Liver (tissue), 9 donors: ENCODE measurements around the gene IQCM. TPM values are rescaled to one million over a fixed set of nuclear protein-coding genes. Genes with fewer than 3 reads are reported as not detected.

ENCODE experiments used
- DNase-seq: peaks from one replicate; pipeline ENCODE4 v3.0.0-alpha.2; 2017; ENCODE audit warnings: low spot score
- H3K27ac ChIP-seq, 2 donors: one replicate each; pipeline ENCODE4 v1.7.0; 2013; ENCODE audit warnings: inconsistent platforms in 2 of 2, low read length in 2 of 2, control low read depth in 1 of 2, low read depth in 1 of 2, mild to moderate bottlenecking in 1 of 2
- H3K27me3 ChIP-seq, 4 donors: one replicate each; pipeline versions ENCODE4 v1.6.1 to v1.7.0; 2013; ENCODE audit warnings: low read length in 3 of 4, inconsistent platforms in 1 of 4, mild to moderate bottlenecking in 1 of 4, moderate library complexity in 1 of 4; ENCODE audit not compliant: control insufficient read depth in 4 of 4, insufficient read depth in 4 of 4
- H3K36me3 ChIP-seq, 4 donors: one replicate each; pipeline versions ENCODE4 v1.6.1 to v1.7.0; 2013; ENCODE audit warnings: low read length in 3 of 4, mild to moderate bottlenecking in 3 of 4, low read depth in 1 of 4, moderate library complexity in 1 of 4; ENCODE audit not compliant: control insufficient read depth in 4 of 4, insufficient read depth in 3 of 4
- H3K4me1 ChIP-seq, 4 donors: one replicate each; pipeline versions ENCODE4 v1.6.1 to v1.7.0; 2013; ENCODE audit warnings: low read length in 3 of 4, mild to moderate bottlenecking in 3 of 4, moderate library complexity in 1 of 4; ENCODE audit not compliant: control insufficient read depth in 4 of 4, insufficient read depth in 4 of 4
- H3K4me3 ChIP-seq, 3 donors: one replicate each; pipeline versions ENCODE4 v1.6.1 to v1.7.0; 2013; ENCODE audit warnings: low read length in 3 of 3, control low read depth in 1 of 3, low read depth in 1 of 3, mild to moderate bottlenecking in 1 of 3
- H3K9ac ChIP-seq, 2 donors: one replicate each; pipeline ENCODE4 v1.7.0; 2013; ENCODE audit warnings: low read length in 2 of 2, mild to moderate bottlenecking in 2 of 2, moderate library complexity in 2 of 2, control low read depth in 1 of 2, low read depth in 1 of 2
- H3K9me3 ChIP-seq, 4 donors: one replicate each; pipeline versions ENCODE4 v1.6.1 to v1.7.0; 2013; ENCODE audit warnings: low read length in 3 of 4; ENCODE audit not compliant: control insufficient read depth in 4 of 4
- EGR1 ChIP-seq, 2 donors: IDR thresholded peaks; 2 replicates each; pipeline ENCODE4 v1.6.1; 2016 to 2018; ENCODE audit warnings: antibody characterized with exemption in 2 of 2, low read depth in 2 of 2
- FOXA1 ChIP-seq: IDR thresholded peaks from 2 replicates; pipeline ENCODE4 v1.6.1; 2016; ENCODE audit warnings: antibody characterized with exemption
- FOXA2 ChIP-seq: IDR thresholded peaks from 2 replicates; pipeline ENCODE4 v1.6.1; 2016; ENCODE audit warnings: antibody characterized with exemption
- GABPA ChIP-seq, 2 donors: IDR thresholded peaks in 1 of 2; conservative IDR thresholded peaks in 1 of 2; 2 replicates each; pipeline ENCODE4 v1.6.1; 2016; ENCODE audit warnings: antibody characterized with exemption in 2 of 2, mild to moderate bottlenecking in 1 of 2, moderate library complexity in 1 of 2
- HNF4A ChIP-seq, 2 donors: conservative IDR thresholded peaks; 2 replicates each; pipeline ENCODE4 v1.6.1; 2016; ENCODE audit warnings: antibody characterized with exemption in 2 of 2, mild to moderate bottlenecking in 2 of 2
- HNF4G ChIP-seq: IDR thresholded peaks from 2 replicates; pipeline ENCODE4 v1.6.1; 2016; ENCODE audit warnings: antibody characterized with exemption
- JUND ChIP-seq, 2 donors: IDR thresholded peaks; 2 replicates each; pipeline ENCODE4 v1.6.1; 2016; ENCODE audit warnings: antibody characterized with exemption in 2 of 2
- MAX ChIP-seq: IDR thresholded peaks from 2 replicates; pipeline ENCODE4 v1.6.1; 2016; ENCODE audit warnings: antibody characterized with exemption
- NR2F2 ChIP-seq: IDR thresholded peaks from 2 replicates; pipeline ENCODE4 v1.6.1; 2016; ENCODE audit warnings: antibody characterized with exemption
- RAD21 ChIP-seq, 2 donors: IDR thresholded peaks; 2 replicates each; pipeline ENCODE4 v1.6.1; 2016; ENCODE audit warnings: antibody characterized with exemption in 2 of 2, mild to moderate bottlenecking in 2 of 2
- REST ChIP-seq: IDR thresholded peaks from 2 replicates; pipeline ENCODE4 v1.6.1; 2016; ENCODE audit warnings: antibody characterized with exemption, mild to moderate bottlenecking
- RXRA ChIP-seq, 2 donors: IDR thresholded peaks; 2 replicates each; pipeline ENCODE4 v1.6.1; 2017 to 2018; ENCODE audit warnings: antibody characterized with exemption in 2 of 2, mild to moderate bottlenecking in 1 of 2
- SP1 ChIP-seq: IDR thresholded peaks from 2 replicates; pipeline ENCODE4 v1.6.1; 2018; ENCODE audit warnings: antibody characterized with exemption, mild to moderate bottlenecking
- TAF1 ChIP-seq: conservative IDR thresholded peaks from 2 replicates; pipeline ENCODE4 v1.6.1; 2016; ENCODE audit warnings: antibody characterized with exemption, mild to moderate bottlenecking
- YY1 ChIP-seq: IDR thresholded peaks from 2 replicates; pipeline ENCODE4 v1.6.1; 2016; ENCODE audit warnings: antibody characterized with exemption, mild to moderate bottlenecking
- WGBS: extraction: QIAGEN DNeasy Blood & Tissue Kit; methylation state at CpG from one replicate; pipeline ENCODE4 v1.1.7; 2013; 5-methylcytosine and 5-hydroxymethylcytosine counted together
- polyA plus RNA-seq, 2 donors: library from polyadenylated mRNA; stranded (reverse) in 1 of 2; unstranded in 1 of 2; fragments of 200-250 nt in 1 of 2; fragments of >200 nt in 1 of 2; fragmentation: Nextera tagmentation in 1 of 2; extraction: Ambion mirVana in 1 of 2; gene quantifications; one replicate each; pipeline versions ENCODE4 v1.2.1 to v1.2.3, GENCODE V29; 2013 to 2015
- total RNA-seq, 2 donors: library from RNA; depleted of rRNA; stranded (reverse); fragments of >200 nt; gene quantifications; one replicate each; pipeline ENCODE4 v1.2.3, GENCODE V29; 2014
- TF ChIP-seq, protein P1 (sequence below): IDR thresholded peaks from 2 replicates; pipeline ENCODE4 v1.6.1; 2016; ENCODE audit warnings: antibody characterized with exemption
- TF ChIP-seq, protein P2 (sequence below): IDR thresholded peaks from 2 replicates; pipeline ENCODE4 v1.6.1; 2016; ENCODE audit warnings: antibody characterized with exemption
- TF ChIP-seq, protein P3 (sequence below): fragments of 150-350 bp; IDR thresholded peaks from 2 replicates; pipeline ENCODE4 v1.5.1; 2017; ENCODE audit warnings: improper control_type of control experiment, low read depth, low read length; ENCODE audit not compliant: missing input control
- donor health status: healthy.
- donor health status: healthy.
- donor health status: healthy.
- donor health status: healthy.
- donor health status: healthy.

Gene IQCM
- total and polyA plus RNA-seq, 4 donors = 0.08 TPM; not detected in 3

GRCh38 chr4:149702414-149703293, 113.0 kb downstream of the IQCM start:
- H3K9me3 ChIP-seq = no peaks in the 10 kb centered on the region
- no peaks in the 10 kb centered on the region for H3K27me3 ChIP-seq
- DNase-seq = no peak
- H3K4me1 ChIP-seq = no peaks in the 10 kb centered on the region
- TF ChIP-seq MAX (no peak), EGR1 (IDR thresholded peaks at IDR 0.05; ENCODE audit: low read depth in 2 of 2) (no peak), YY1 (no peak), TAF1 (no peak), SP1 (no peak), FOXA1 (no peak), REST (no peak), HNF4G (no peak), GABPA (IDR thresholded peaks at IDR 0.05 in 1 of 2, conservative IDR thresholded peaks at IDR 0.05 in 1 of 2) (no peak), JUND (IDR thresholded peaks at IDR 0.05) (no peak), RAD21 (IDR thresholded peaks at IDR 0.05) (no peak), FOXA2 (no peak), NR2F2 (no peak), RXRA (IDR thresholded peaks at IDR 0.05) (no peak), HNF4A (conservative IDR thresholded peaks at IDR 0.05) (no peak)
- TF ChIP-seq, protein P1, sequence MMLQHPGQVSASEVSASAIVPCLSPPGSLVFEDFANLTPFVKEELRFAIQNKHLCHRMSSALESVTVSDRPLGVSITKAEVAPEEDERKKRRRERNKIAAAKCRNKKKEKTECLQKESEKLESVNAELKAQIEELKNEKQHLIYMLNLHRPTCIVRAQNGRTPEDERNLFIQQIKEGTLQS = no peak
- TF ChIP-seq, protein P2, sequence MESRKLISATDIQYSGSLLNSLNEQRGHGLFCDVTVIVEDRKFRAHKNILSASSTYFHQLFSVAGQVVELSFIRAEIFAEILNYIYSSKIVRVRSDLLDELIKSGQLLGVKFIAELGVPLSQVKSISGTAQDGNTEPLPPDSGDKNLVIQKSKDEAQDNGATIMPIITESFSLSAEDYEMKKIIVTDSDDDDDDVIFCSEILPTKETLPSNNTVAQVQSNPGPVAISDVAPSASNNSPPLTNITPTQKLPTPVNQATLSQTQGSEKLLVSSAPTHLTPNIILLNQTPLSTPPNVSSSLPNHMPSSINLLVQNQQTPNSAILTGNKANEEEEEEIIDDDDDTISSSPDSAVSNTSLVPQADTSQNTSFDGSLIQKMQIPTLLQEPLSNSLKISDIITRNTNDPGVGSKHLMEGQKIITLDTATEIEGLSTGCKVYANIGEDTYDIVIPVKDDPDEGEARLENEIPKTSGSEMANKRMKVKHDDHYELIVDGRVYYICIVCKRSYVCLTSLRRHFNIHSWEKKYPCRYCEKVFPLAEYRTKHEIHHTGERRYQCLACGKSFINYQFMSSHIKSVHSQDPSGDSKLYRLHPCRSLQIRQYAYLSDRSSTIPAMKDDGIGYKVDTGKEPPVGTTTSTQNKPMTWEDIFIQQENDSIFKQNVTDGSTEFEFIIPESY = no peak
- TF ChIP-seq, protein P3, sequence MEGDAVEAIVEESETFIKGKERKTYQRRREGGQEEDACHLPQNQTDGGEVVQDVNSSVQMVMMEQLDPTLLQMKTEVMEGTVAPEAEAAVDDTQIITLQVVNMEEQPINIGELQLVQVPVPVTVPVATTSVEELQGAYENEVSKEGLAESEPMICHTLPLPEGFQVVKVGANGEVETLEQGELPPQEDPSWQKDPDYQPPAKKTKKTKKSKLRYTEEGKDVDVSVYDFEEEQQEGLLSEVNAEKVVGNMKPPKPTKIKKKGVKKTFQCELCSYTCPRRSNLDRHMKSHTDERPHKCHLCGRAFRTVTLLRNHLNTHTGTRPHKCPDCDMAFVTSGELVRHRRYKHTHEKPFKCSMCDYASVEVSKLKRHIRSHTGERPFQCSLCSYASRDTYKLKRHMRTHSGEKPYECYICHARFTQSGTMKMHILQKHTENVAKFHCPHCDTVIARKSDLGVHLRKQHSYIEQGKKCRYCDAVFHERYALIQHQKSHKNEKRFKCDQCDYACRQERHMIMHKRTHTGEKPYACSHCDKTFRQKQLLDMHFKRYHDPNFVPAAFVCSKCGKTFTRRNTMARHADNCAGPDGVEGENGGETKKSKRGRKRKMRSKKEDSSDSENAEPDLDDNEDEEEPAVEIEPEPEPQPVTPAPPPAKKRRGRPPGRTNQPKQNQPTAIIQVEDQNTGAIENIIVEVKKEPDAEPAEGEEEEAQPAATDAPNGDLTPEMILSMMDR = no peak
- no peak overlapping the region for H3K27ac ChIP-seq
- H3K9ac ChIP-seq = no peak overlapping the region
- no peak overlapping the region for H3K4me3 ChIP-seq
- H3K36me3 ChIP-seq = no peaks in the 10 kb centered on the region
- 81% methylated on average over 2 of the region's 2 CpGs for WGBS
